ENCODE results near the gene TIMP3. TPM values are rescaled to one million over a fixed set of nuclear protein-coding genes. Genes with fewer than 3 reads are reported as not detected.

TIMP3 gene
- polyA plus RNA-seq, 1 donor (not counting 4 experiments of a cell fraction or from before 2014, with no cell fraction given): 34.3 TPM

GRCh38 chr22:32876516-32876915, 75.0 kb downstream of the TIMP3 start:
- H3K9me1 ChIP-seq (ENCODE audit: control insufficient read depth, extremely low read depth, insufficient read depth, low read length): no peaks in the 10 kb centered on the region
- no peak for FAIRE-seq
- H3K27ac ChIP-seq (ENCODE audit: control insufficient read depth, insufficient read depth, low read length): no peak overlapping the region
- no peak for TF ChIP-seq EZH2 (IDR thresholded peaks at IDR 0.05; ENCODE audit: low read length)
- TF ChIP-seq CTCF (optimal IDR thresholded peaks at IDR 0.05 in 1 of 3, IDR thresholded peaks at IDR 0.05 in 1 of 3, conservative IDR thresholded peaks at IDR 0.05 in 1 of 3; ENCODE audit: extremely low read depth in 1 of 3, insufficient read depth in 2 of 3, low read length in 3 of 3): no peak
- no peaks in the 10 kb centered on the region for H4K20me1 ChIP-seq (ENCODE audit: control insufficient read depth, extremely low read depth, insufficient read depth, low read length)
- peaks cover 22% of the 10 kb centered on the region for H3K27me3 ChIP-seq (ENCODE audit: control insufficient read depth, extremely low read depth, insufficient read depth, low read length)
- H3K9me3 ChIP-seq (ENCODE audit: control insufficient read depth, low read depth, low read length): no peaks in the 10 kb centered on the region
- dilution Hi-C loops (cut with MboI; ENCODE audit: extremely low pct_ligation_motif_present, low sequenced_read_pairs): no loop called here
- no peak overlapping the region for H3K4me3 ChIP-seq (ENCODE audit: control insufficient read depth in 2 of 3, extremely low read depth in 1 of 3, insufficient read depth in 2 of 3, low read depth in 1 of 3, low read length in 3 of 3)
- no peak overlapping the region for H3K9ac ChIP-seq (ENCODE audit: control insufficient read depth, extremely low read depth, insufficient read depth, low read length)
- H3K79me2 ChIP-seq (ENCODE audit: control insufficient read depth, insufficient read depth, low read length): no peaks in the 10 kb centered on the region
- no peaks in the 10 kb centered on the region for H3K36me3 ChIP-seq (ENCODE audit: control insufficient read depth in 2 of 2, extremely low read depth in 1 of 2, insufficient read depth in 2 of 2, low read length in 2 of 2)
- no peak overlapping the region for H3K4me2 ChIP-seq (ENCODE audit: control insufficient read depth, extremely low read depth, insufficient read depth, low read depth, low read length)
- DNase-seq (ENCODE audit: low read depth, low spot score): no peak
- no peaks in the 10 kb centered on the region for H3K4me1 ChIP-seq (ENCODE audit: control insufficient read depth, extremely low read depth, insufficient read depth, low read length)
- H2AFZ ChIP-seq (ENCODE audit: control insufficient read depth, low read length): no peak overlapping the region

- no peaks in the 10 kb centered on the region for H3K36me3 ChIP-seq (ENCODE audit: control insufficient read depth in 2 of 2, extremely low read depth in 1 of 2, insufficient read depth in 2 of 2, low read length in 2 of 2)
- H3K4me3 ChIP-seq (ENCODE audit: control insufficient read depth in 2 of 3, extremely low read depth in 1 of 3, insufficient read depth in 2 of 3, low read depth in 1 of 3, low read length in 3 of 3): no peak overlapping the region
- no peak for DNase-seq (ENCODE audit: low read depth, low spot score)
- no peak overlapping the region for H3K4me2 ChIP-seq (ENCODE audit: control insufficient read depth, extremely low read depth, insufficient read depth, low read depth, low read length)
- FAIRE-seq: no peak
- H3K9me1 ChIP-seq (ENCODE audit: control insufficient read depth, extremely low read depth, insufficient read depth, low read length): no peaks in the 10 kb centered on the region
- dilution Hi-C loops (cut with MboI; ENCODE audit: extremely low pct_ligation_motif_present, low sequenced_read_pairs): no loop called here
- TF ChIP-seq CTCF (optimal IDR thresholded peaks at IDR 0.05 in 1 of 3, IDR thresholded peaks at IDR 0.05 in 1 of 3, conservative IDR thresholded peaks at IDR 0.05 in 1 of 3; ENCODE audit: extremely low read depth in 1 of 3, insufficient read depth in 2 of 3, low read length in 3 of 3) (no peak), EZH2 (IDR thresholded peaks at IDR 0.05; ENCODE audit: low read length) (no peak)
- peaks cover 22% of the 10 kb centered on the region for H3K27me3 ChIP-seq (ENCODE audit: control insufficient read depth, extremely low read depth, insufficient read depth, low read length)
- no peak overlapping the region for H3K9ac ChIP-seq (ENCODE audit: control insufficient read depth, extremely low read depth, insufficient read depth, low read length)
- no peaks in the 10 kb centered on the region for H4K20me1 ChIP-seq (ENCODE audit: control insufficient read depth, extremely low read depth, insufficient read depth, low read length)
- H3K27ac ChIP-seq (ENCODE audit: control insufficient read depth, insufficient read depth, low read length): no peak overlapping the region
- no peaks in the 10 kb centered on the region for H3K4me1 ChIP-seq (ENCODE audit: control insufficient read depth, extremely low read depth, insufficient read depth, low read length)
- no peak overlapping the region for H2AFZ ChIP-seq (ENCODE audit: control insufficient read depth, low read length)
- no peaks in the 10 kb centered on the region for H3K79me2 ChIP-seq (ENCODE audit: control insufficient read depth, insufficient read depth, low read length)
- no peaks in the 10 kb centered on the region for H3K9me3 ChIP-seq (ENCODE audit: control insufficient read depth, low read depth, low read length)
These were observed 75.7 kb downstream of the TIMP3 start for GRCh38 chr22:32877196-32877595.
